Measurements from ENCODE around the gene SEC22A.
"Not testable (repeated sequence)": the region's sequence is repeated elsewhere in the genome, so short reads cannot be mapped to it uniquely, and the experiment has no call there.

- not testable (repeated sequence) for TF ChIP-seq CTCF, POLR2A, POLR2AphosphoS5 (IDR thresholded peaks at IDR 0.05)
Measured at GRCh38 chr3:123239186-123239585, 37.4 kb downstream of the SEC22A start.
